ENCODE results near the gene PBXIP1.
"Not testable (repeated sequence)": the region's sequence is repeated elsewhere in the genome, so short reads cannot be mapped to it uniquely, and the experiment has no call there.

Gene PBXIP1

GRCh38 chr1:154988058-154988954 is 32.4 kb upstream of the PBXIP1 start:
- Histone ChIP-seq H3K4me1 (ENCODE audit: control insufficient read depth, low read length) (peaks cover 10% of the 10 kb centered on the region), H3K79me2 (ENCODE audit: control insufficient read depth, low read length) (peaks cover 57% of the 10 kb centered on the region), H3K36me3 (ENCODE audit: control insufficient read depth, low read length) (peaks cover 53% of the 10 kb centered on the region), H3K9me3 (ENCODE audit: control insufficient read depth, insufficient read depth, low read length) (no peaks in the 10 kb centered on the region), H3K27ac (ENCODE audit: low read depth, low read length) (no peak overlapping the region), H3K4me3 (ENCODE audit: low read length) (no peak overlapping the region), H3K4me2 (ENCODE audit: low read length) (no peak overlapping the region; the same call in 1 of the 2 replicates), H3K9me2 (replicated peaks; ENCODE audit: control insufficient read depth, low read length) (no peaks in the 10 kb centered on the region), H4K20me1 (ENCODE audit: control insufficient read depth, insufficient read depth, low read depth, low read length) (peaks cover 9% of the 10 kb centered on the region; the same call in 1 of the 2 replicates), H3K27me3 (ENCODE audit: control insufficient read depth, low read length) (no peaks in the 10 kb centered on the region), H3F3A (ENCODE audit: control insufficient read depth, insufficient read depth) (no peaks in the 10 kb centered on the region; the same call in 1 of the 2 replicates)
- no peak for TF ChIP-seq EZH2phosphoT487 (IDR thresholded peaks at IDR 0.05; ENCODE audit: borderline replicate concordance, low read length)
- TF ChIP-seq CTCF (IDR thresholded peaks at IDR 0.05; ENCODE audit: low read depth, low read length, poor library complexity, severe bottlenecking) = peak; percentile 21

- Histone ChIP-seq H3K4me2 (ENCODE audit: low read length) (no peak overlapping the region), H3K9me3 (ENCODE audit: control insufficient read depth, insufficient read depth, low read length) (no peaks in the 10 kb centered on the region), H3F3A (ENCODE audit: control insufficient read depth, insufficient read depth) (no peaks in the 10 kb centered on the region; the same call in 1 of the 2 replicates), H4K20me1 (ENCODE audit: control insufficient read depth, insufficient read depth, low read depth, low read length) (peaks cover 9% of the 10 kb centered on the region; the same call in 1 of the 2 replicates), H3K4me1 (ENCODE audit: control insufficient read depth, low read length) (peaks cover 16% of the 10 kb centered on the region), H3K36me3 (ENCODE audit: control insufficient read depth, low read length) (peaks cover 53% of the 10 kb centered on the region), H3K27ac (ENCODE audit: low read depth, low read length) (no peak overlapping the region), H3K4me3 (ENCODE audit: low read length) (no peak overlapping the region), H3K79me2 (ENCODE audit: control insufficient read depth, low read length) (peaks cover 64% of the 10 kb centered on the region), H3K27me3 (ENCODE audit: control insufficient read depth, low read length) (no peaks in the 10 kb centered on the region), H3K9me2 (replicated peaks; ENCODE audit: control insufficient read depth, low read length) (no peaks in the 10 kb centered on the region)
- no peak for TF ChIP-seq EZH2phosphoT487 (IDR thresholded peaks at IDR 0.05; ENCODE audit: borderline replicate concordance, low read length)
- no peak for TF ChIP-seq CTCF (IDR thresholded peaks at IDR 0.05; ENCODE audit: low read depth, low read length, poor library complexity, severe bottlenecking)
These were observed 31.4 kb upstream of the PBXIP1 start for GRCh38 chr1:154987326-154987725.

GRCh38 chr1:154986736-154987135 is 30.8 kb upstream of the PBXIP1 start:
- H3K79me2 ChIP-seq (ENCODE audit: control insufficient read depth, low read length) = peaks cover 69% of the 10 kb centered on the region
- not testable (repeated sequence) for H3K4me2 ChIP-seq (ENCODE audit: low read length); H3K27me3 ChIP-seq (ENCODE audit: control insufficient read depth, low read length); H3F3A ChIP-seq (ENCODE audit: control insufficient read depth, insufficient read depth); H4K20me1 ChIP-seq (ENCODE audit: control insufficient read depth, insufficient read depth, low read depth, low read length); H3K4me3 ChIP-seq (ENCODE audit: low read length); H3K9me3 ChIP-seq (ENCODE audit: control insufficient read depth, insufficient read depth, low read length); H3K9me2 ChIP-seq (replicated peaks; ENCODE audit: control insufficient read depth, low read length); H3K27ac ChIP-seq (ENCODE audit: low read depth, low read length)
- peaks cover 17% of the 10 kb centered on the region for H3K4me1 ChIP-seq (ENCODE audit: control insufficient read depth, low read length)
- H3K36me3 ChIP-seq (ENCODE audit: control insufficient read depth, low read length) = peaks cover 53% of the 10 kb centered on the region

All from DOHH2 (cell line).